GM10847 (cell line): ENCODE data around the gene UST.

Source experiments
- POLR2A ChIP-seq: IDR thresholded peaks from 2 replicates; pipeline ENCODE4 v1.6.1; 2011; ENCODE audit not compliant: insufficient read length; ENCODE audit errors: extremely low read depth

UST gene

DNA sequence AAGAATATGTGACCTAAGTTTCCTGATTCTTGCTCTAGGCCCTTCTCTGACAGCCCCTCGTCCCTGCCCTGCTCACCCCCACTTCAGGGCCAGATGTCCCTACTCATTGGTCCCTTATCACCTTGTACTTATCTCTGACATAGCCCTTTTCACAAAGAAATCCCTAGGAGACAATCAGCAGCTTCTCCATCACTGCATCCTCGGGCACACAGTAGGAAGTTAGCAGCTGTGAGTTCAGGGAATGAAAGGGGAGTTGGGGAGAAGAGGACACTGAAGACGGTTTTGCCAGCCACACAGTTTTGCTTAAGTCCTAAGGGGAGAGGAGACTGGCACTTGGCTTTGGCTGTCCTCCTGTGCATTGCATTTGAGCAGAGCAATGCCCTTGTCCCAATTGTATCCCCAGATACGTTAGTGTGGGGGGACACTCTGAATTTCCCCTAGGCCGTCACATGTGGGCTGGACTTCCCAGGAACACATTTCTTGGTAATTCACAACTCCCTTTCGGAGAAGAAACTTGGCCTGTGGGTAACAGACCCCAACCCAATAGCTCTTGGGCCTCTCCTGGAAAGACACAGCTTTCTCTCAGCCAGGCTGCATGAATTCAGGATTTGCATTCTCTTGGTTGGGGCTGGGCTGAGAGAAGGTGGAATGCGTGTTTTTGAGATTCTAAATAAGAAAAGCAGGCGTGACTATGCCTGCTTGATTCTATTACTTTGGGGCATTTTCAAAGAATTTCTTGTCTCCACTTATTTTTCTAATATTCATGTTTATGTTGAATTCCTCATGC, 177.6 kb downstream of the UST start:
- TF ChIP-seq POLR2A = no peak

- TF ChIP-seq POLR2A = no peak
Observed at GRCh38 chr6:148925701-148926100, 178.9 kb downstream of the UST start.

GRCh38 chr6:148926478-148926877, 179.6 kb downstream of the UST start:
- TF ChIP-seq POLR2A = no peak

DNA sequence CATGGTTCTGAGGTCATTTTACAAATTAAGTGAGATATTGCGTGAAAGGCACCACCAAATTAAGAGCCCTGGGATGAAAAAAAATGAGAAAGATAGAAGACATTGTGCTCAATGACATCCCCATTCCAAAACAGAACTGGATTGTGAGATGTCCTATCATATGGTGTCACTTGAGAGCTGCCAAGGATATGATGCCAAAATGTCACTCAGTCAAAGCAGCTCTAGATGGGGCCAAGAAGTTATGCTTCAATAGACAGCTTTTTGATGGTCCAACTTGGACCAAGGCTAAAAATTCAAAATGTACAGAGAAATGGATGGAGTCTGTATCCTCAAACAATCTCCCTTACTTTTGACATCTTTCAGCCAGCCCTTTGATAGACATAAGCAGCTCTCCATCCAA, 180.8 kb downstream of the UST start:
- TF ChIP-seq POLR2A = no peak

GRCh38 chr6:148928811-148929210, 182.0 kb downstream of the UST start:
- no peak for TF ChIP-seq POLR2A

- no peak for TF ChIP-seq POLR2A
Observed at GRCh38 chr6:148932208-148932607, 185.4 kb downstream of the UST start.

DNA sequence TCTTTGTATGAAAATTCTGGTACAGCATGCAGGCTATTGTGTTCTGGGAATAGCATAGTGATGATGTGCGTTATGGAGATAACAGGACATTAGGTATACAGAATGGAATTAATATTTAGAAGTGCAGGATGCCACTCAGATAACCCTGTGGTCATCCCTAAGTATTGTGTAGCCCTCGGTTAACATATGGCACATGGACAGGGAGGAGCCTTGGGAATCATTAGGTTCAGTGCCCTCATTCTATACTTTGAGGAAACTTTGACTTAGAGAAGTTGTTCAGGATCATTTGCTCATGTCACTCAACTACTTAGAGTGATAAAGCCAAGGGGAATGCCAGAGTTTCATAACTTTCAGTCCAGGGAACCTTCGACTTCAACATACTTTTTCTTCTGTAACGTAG, 185.9 kb downstream of the UST start:
- no peak for TF ChIP-seq POLR2A

GRCh38 chr6:148934539-148934938, 187.7 kb downstream of the UST start:
- TF ChIP-seq POLR2A = no peak

GRCh38 chr6:148934961-148935360, 188.1 kb downstream of the UST start:
- no peak for TF ChIP-seq POLR2A

DNA sequence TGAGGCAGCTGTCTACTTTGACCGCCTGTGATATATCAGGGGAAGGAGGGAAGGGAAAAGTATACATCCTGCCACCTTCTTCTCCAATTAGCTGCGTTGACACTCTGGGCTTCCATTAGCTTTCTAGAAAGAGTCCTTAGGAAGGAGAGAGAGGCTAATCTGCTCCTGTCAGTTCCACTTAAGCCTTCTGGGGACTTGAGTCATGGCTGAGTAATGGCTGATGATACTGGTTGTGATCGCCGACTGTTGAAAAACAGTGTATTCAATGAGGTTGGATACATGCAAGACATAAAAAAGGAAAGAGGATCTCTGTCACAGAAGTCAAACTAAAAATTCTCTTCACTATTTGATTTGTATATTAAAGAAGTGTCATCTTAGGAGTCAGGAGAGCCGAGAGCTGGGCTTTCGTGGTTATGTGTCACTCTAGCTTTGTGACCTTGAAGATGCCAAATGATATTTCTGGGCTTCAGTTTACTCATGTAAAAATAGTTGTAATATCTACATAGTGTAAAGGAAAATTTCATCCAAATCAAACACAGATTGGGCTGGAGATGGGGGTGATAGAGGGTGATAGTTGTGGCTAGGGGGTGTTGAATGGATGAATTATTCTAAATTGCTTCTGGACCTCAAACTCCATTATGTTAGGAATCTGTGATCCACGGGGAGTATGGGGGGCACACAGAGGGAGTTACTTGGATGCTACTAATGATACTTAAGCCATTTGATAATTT, 189.0 kb downstream of the UST start:
- no peak for TF ChIP-seq POLR2A

DNA sequence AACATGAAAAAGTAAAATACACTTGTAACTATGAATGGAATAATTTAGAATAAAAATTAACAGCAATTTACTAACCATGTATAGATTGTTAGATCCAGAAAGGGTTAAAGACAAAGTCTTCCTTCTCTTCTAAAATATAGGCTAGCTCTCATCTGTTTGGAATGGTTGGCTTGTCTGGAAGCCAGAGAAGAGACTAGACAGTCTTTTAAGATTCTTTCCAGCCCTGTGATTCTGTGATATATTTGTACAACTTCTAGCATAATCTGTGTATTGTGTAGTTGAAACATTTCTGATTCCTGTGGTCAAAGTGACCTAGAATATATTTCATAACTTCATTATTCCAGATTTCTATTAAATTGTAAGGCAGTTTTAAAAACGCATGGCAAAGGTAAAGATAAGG, 196.6 kb downstream of the UST start:
- TF ChIP-seq POLR2A = no peak

GRCh38 chr6:148944608-148945007, 197.8 kb downstream of the UST start:
- no peak for TF ChIP-seq POLR2A

- no peak for TF ChIP-seq POLR2A
Observed at GRCh38 chr6:148945301-148946021, 198.6 kb downstream of the UST start.

GRCh38 chr6:148947621-148948444, 201.0 kb downstream of the UST start:
- no peak for TF ChIP-seq POLR2A

- no peak for TF ChIP-seq POLR2A
Observed at GRCh38 chr6:148951662-148952061, 204.8 kb downstream of the UST start.

DNA sequence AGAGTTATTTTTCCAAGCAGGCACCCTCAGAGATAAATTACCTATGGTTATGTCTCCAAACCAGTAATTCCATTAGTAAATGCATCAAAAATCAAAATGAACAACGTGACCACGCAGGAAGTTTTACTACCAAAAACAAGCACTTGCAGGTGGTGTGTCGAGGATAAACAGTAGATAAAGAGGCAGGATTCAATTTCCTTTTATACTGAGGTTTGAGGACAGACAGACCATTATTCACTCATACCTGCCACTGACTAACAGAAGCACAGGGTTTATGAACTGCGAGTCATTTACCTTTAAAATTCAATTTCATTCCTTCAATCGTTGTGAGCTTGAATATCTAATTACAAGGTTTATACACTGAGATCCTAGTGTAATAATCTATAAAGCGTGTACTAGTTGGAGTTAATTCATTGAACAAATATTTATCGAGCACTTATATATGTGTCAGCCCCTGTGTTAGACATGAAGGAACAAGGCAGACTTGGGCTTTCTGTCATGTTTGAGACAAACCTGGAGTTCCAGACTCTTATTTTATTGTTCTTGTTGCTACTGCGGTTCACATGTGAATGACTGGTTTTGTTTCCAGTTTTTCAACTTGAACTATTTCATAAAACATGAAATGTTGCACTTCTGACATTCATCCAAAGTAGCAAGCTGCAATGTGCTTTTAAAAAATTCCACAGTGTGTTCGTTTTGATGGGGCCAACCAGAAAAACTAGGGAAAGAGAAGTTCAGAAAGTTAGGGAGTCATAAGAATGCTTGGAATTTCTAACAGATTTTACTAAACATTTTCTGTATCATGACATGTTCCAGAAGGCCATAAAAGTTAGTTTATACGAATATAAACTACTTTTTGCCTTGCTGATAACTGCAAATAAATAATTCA, 205.6 kb downstream of the UST start:
- no peak for TF ChIP-seq POLR2A
